GM23338 (cell line): ENCODE results near the gene DKK2. TPM values are rescaled to one million over a fixed set of nuclear protein-coding genes. Genes with fewer than 3 reads are reported as not detected.

ENCODE experiments used
- ATAC-seq: fragments of 200-7000 bp; cut with Tn5 transposase; 3 replicates; pipeline ENCODE4 v1.9.1; 2020
- DNase-seq: peaks from one replicate; pipeline ENCODE4 v3.0.0-alpha.2; 2015; ENCODE audit warnings: low spot score
- H2AFZ ChIP-seq: fragments of 200-600 bp; sonication (generic); 2 replicates; pipeline ENCODE4 v1.8.0; 2016; ENCODE audit warnings: antibody characterized with exemption, mild to moderate bottlenecking, moderate library complexity
- H3F3A ChIP-seq: fragments of 200-600 bp; sonication (generic); replicated peaks from 2 replicates; pipeline ENCODE4 v1.8.0; 2017; ENCODE audit warnings: antibody characterized with exemption, mixed run types, low read depth
- H3K27ac ChIP-seq: fragments of 200-600 bp; sonication (generic); 2 replicates; pipeline ENCODE4 v1.6.1; 2016; ENCODE audit warnings: low read depth
- H3K27me3 ChIP-seq: fragments of 200-600 bp; sonication (generic); 2 replicates; pipeline ENCODE4 v1.8.0; 2016; ENCODE audit warnings: mild to moderate bottlenecking, mixed run types, moderate library complexity; ENCODE audit not compliant: insufficient read depth
- H3K36me3 ChIP-seq: fragments of 200-600 bp; sonication (generic); 2 replicates; pipeline ENCODE4 v1.8.0; 2016; ENCODE audit warnings: mild to moderate bottlenecking; ENCODE audit not compliant: insufficient read depth
- H3K4me1 ChIP-seq: fragments of 200-600 bp; sonication (generic); 2 replicates; pipeline ENCODE4 v1.8.0; 2016; ENCODE audit warnings: mild to moderate bottlenecking, moderate library complexity; ENCODE audit not compliant: insufficient read depth
- H3K4me2 ChIP-seq: fragments of 200-600 bp; sonication (generic); 2 replicates; pipeline ENCODE4 v1.7.1; 2017; ENCODE audit warnings: mixed run types
- H3K4me3 ChIP-seq: fragments of 200-600 bp; sonication (generic); 2 replicates; pipeline ENCODE4 v1.6.1; 2016; ENCODE audit warnings: mixed run types
- H3K79me2 ChIP-seq: fragments of 200-600 bp; sonication (generic); replicated peaks from 2 replicates; pipeline ENCODE4 v1.8.0; 2017; ENCODE audit warnings: mild to moderate bottlenecking; ENCODE audit not compliant: insufficient read depth
- H3K9me2 ChIP-seq: fragments of 200-600 bp; sonication (generic); 2 replicates; pipeline ENCODE4 v1.8.0; 2017; ENCODE audit not compliant: insufficient read depth
- H4K20me1 ChIP-seq: fragments of 200-600 bp; sonication (generic); replicated peaks from 2 replicates; pipeline ENCODE4 v1.8.0; 2017; ENCODE audit warnings: mild to moderate bottlenecking; ENCODE audit not compliant: insufficient read depth
- H3K27ac Mint-ChIP-seq: 2 replicates; pipeline ENCODE4 v1.8.0; 2020; ENCODE audit warnings: inconsistent platforms, mild to moderate bottlenecking, moderate library complexity, mixed read lengths
- H3K27me3 Mint-ChIP-seq: 3 replicates; pipeline ENCODE4 v1.8.0; 2022; ENCODE audit warnings: low read depth, mild to moderate bottlenecking, moderate library complexity, mixed read lengths, inconsistent platforms; ENCODE audit not compliant: insufficient read depth, poor library complexity
- H3K36me3 Mint-ChIP-seq: 3 replicates; pipeline ENCODE4 v1.8.0; 2021; ENCODE audit warnings: low read depth, mild to moderate bottlenecking, inconsistent platforms, moderate library complexity, mixed read lengths
- H3K4me1 Mint-ChIP-seq: 3 replicates; pipeline ENCODE4 v1.8.0; 2020; ENCODE audit warnings: mild to moderate bottlenecking, inconsistent platforms, mixed read lengths
- H3K4me3 Mint-ChIP-seq: 3 replicates; pipeline ENCODE4 v1.8.0; 2021; ENCODE audit warnings: moderate library complexity, mild to moderate bottlenecking, inconsistent platforms, mixed read lengths
- H3K9me3 Mint-ChIP-seq: 3 replicates; pipeline ENCODE4 v1.8.0; 2020; ENCODE audit warnings: moderate library complexity, mild to moderate bottlenecking, inconsistent platforms, mixed read lengths
- CREB1 ChIP-seq: fragments of 250-450 bp; sonication (Bioruptor Pico); IDR thresholded peaks from 2 replicates; pipeline ENCODE4 v1.5.0; 2020; ENCODE audit warnings: low read depth, mild to moderate bottlenecking, moderate library complexity
- ETS1 ChIP-seq: IDR thresholded peaks from 2 replicates; pipeline ENCODE4 v1.6.1; 2016; ENCODE audit warnings: antibody characterized with exemption
- EZH2 ChIP-seq: fragments of 200-600 bp; sonication (generic); IDR thresholded peaks from one replicate; pipeline ENCODE4 v1.8.0; 2017; ENCODE audit warnings: antibody characterized with exemption, mild to moderate bottlenecking, low read depth; ENCODE audit not compliant: unreplicated experiment
- REST ChIP-seq: IDR thresholded peaks from one replicate; pipeline ENCODE4 v1.6.1; 2018; ENCODE audit warnings: antibody characterized with exemption; ENCODE audit not compliant: unreplicated experiment
- ZNF331 ChIP-seq: fragments of 250-450 bp; sonication (Bioruptor Pico); IDR thresholded peaks from 2 replicates; pipeline ENCODE4 v1.5.0; 2020; ENCODE audit warnings: low read depth, mild to moderate bottlenecking, moderate library complexity
- ZNF462 ChIP-seq: fragments of 250-450 bp; sonication (Bioruptor Pico); IDR thresholded peaks from 2 replicates; pipeline ENCODE4 v1.5.0; 2020; ENCODE audit warnings: mild to moderate bottlenecking, moderate library complexity
- polyA plus RNA-seq: library from polyadenylated mRNA; unstranded; fragments of >200 nt; fragmentation: Nextera tagmentation; extraction: Ambion mirVana; gene quantifications from 2 replicates; pipeline ENCODE4 v1.2.1, GENCODE V29; 2016
- total RNA-seq: library from RNA; depleted of rRNA; stranded (reverse); fragments of >200 nt; shearing (Covaris generic); gene quantifications from 2 replicates; pipeline ENCODE4 v1.2.3, GENCODE V29; 2014

Gene DKK2
- total and polyA plus RNA-seq, 2 experiments from 2014 or later = 0.05 TPM; not detected in 1

- H3K27me3 Mint-ChIP-seq = peaks cover 4% of the 10 kb centered on the region
- no peak overlapping the region for H3K27ac ChIP-seq
Measured at GRCh38 chr4:106987311-106987710, 48.8 kb downstream of the DKK2 start.

More at GRCh38 chr4:106987311-106987710, 48.8 kb downstream of the DKK2 start:
- H3K27ac Mint-ChIP-seq = no peak overlapping the region
- H3K4me1 ChIP-seq = peaks cover 11% of the 10 kb centered on the region; the same call in 1 of the 2 replicates
- H4K20me1 ChIP-seq = no peaks in the 10 kb centered on the region
- H3K79me2 ChIP-seq = no peaks in the 10 kb centered on the region
- peaks cover 12% of the 10 kb centered on the region for H3K4me1 Mint-ChIP-seq
- H3K4me3 Mint-ChIP-seq = no peak overlapping the region
- ATAC-seq (no peak), DNase-seq (no peak)
- no peaks in the 10 kb centered on the region for H3K36me3 Mint-ChIP-seq
- no peaks in the 10 kb centered on the region; the same call in 1 of the 2 replicates for H3K36me3 ChIP-seq
- H3K4me3 ChIP-seq = no peak overlapping the region
- no peaks in the 10 kb centered on the region for H3K27me3 ChIP-seq
- peaks cover 4% of the 10 kb centered on the region; the same call in 1 of the 2 replicates for H3K9me2 ChIP-seq
- H3K9me3 Mint-ChIP-seq = no peaks in the 10 kb centered on the region
- no peak overlapping the region for H3K4me2 ChIP-seq
- H3F3A ChIP-seq = no peaks in the 10 kb centered on the region
- no peak overlapping the region for H2AFZ ChIP-seq
- no peak for TF ChIP-seq ETS1
- no peak for TF ChIP-seq ZNF462 (CRISPR knock-in tag)
- TF ChIP-seq EZH2 = no peak
- no peak for TF ChIP-seq CREB1
- TF ChIP-seq REST = no peak
- no peak for TF ChIP-seq ZNF331 (CRISPR knock-in tag)
